H9 (cell line): Measurements from ENCODE around the gene CCDC3. TPM values are rescaled to one million over a fixed set of nuclear protein-coding genes. Genes with fewer than 3 reads are reported as not detected.

ENCODE experiments used
- DNase-seq: peaks from one replicate; pipeline ENCODE4 v3.0.0-alpha.2; 2017
- H2AFZ ChIP-seq: one replicate; pipeline ENCODE4 v1.6.1; 2013; ENCODE audit warnings: mild to moderate bottlenecking, low read length, control low read depth, moderate library complexity
- H2AK5ac ChIP-seq: 2 replicates; pipeline ENCODE4 v1.6.1; 2013; ENCODE audit warnings: low read length, control low read depth, mixed read lengths; ENCODE audit not compliant: insufficient read length
- H2BK120ac ChIP-seq: one replicate; pipeline ENCODE4 v1.6.1; 2013; ENCODE audit warnings: low read depth, mild to moderate bottlenecking, low read length, control low read depth, inconsistent platforms; ENCODE audit not compliant: poor library complexity, severe bottlenecking
- H2BK12ac ChIP-seq: 2 replicates; pipeline ENCODE4 v1.6.1; 2013; ENCODE audit warnings: low read length, control low read depth, mixed read lengths, low read depth; ENCODE audit not compliant: insufficient read length
- H2BK15ac ChIP-seq: 2 replicates; pipeline ENCODE4 v1.6.1; 2013; ENCODE audit warnings: low read depth, low read length, control low read depth
- H2BK20ac ChIP-seq: one replicate; pipeline ENCODE4 v1.6.1; 2013; ENCODE audit warnings: low read depth, mild to moderate bottlenecking, low read length, control low read depth, inconsistent platforms; ENCODE audit not compliant: poor library complexity, severe bottlenecking
- H2BK5ac ChIP-seq: 2 replicates; pipeline ENCODE4 v1.6.1; 2013; ENCODE audit warnings: low read length, control low read depth, mixed read lengths; ENCODE audit not compliant: insufficient read length
- H3K14ac ChIP-seq: 2 replicates; pipeline ENCODE4 v1.6.1; 2013; ENCODE audit warnings: low read length, control low read depth; ENCODE audit not compliant: insufficient read depth
- H3K18ac ChIP-seq: 2 replicates; pipeline ENCODE4 v1.6.1; 2013; ENCODE audit warnings: low read depth, mild to moderate bottlenecking, mixed read lengths, low read length, control low read depth; ENCODE audit not compliant: insufficient read length
- H3K23ac ChIP-seq: 2 replicates; pipeline ENCODE4 v1.6.1; 2013; ENCODE audit warnings: low read length, control low read depth, mixed read lengths, low read depth; ENCODE audit not compliant: insufficient read length
- H3K23me2 ChIP-seq: 2 replicates; pipeline ENCODE4 v1.6.1; 2013; ENCODE audit warnings: low read depth, mild to moderate bottlenecking, mixed read lengths, low read length, control low read depth; ENCODE audit not compliant: insufficient read length, poor library complexity, severe bottlenecking
- H3K27ac ChIP-seq: 2 replicates; pipeline ENCODE4 v1.5.1; 2013; ENCODE audit warnings: low read length, control low read depth, mixed read lengths, low read depth; ENCODE audit not compliant: insufficient read length
- H3K27me3 ChIP-seq: 2 replicates; pipeline ENCODE4 v1.6.1; 2013; ENCODE audit warnings: low read length, control low read depth, inconsistent platforms; ENCODE audit not compliant: insufficient read depth
- H3K4ac ChIP-seq: 2 replicates; pipeline ENCODE4 v1.6.1; 2013; ENCODE audit warnings: low read depth, mild to moderate bottlenecking, control low read depth, inconsistent platforms, low read length, moderate library complexity
- H3K4me1 ChIP-seq: 2 replicates; pipeline ENCODE4 v1.6.1; 2013; ENCODE audit warnings: low read length, control low read depth, inconsistent platforms; ENCODE audit not compliant: insufficient read depth
- H3K4me2 ChIP-seq: 2 replicates; pipeline ENCODE4 v1.6.1; 2013; ENCODE audit warnings: low read length, control low read depth, mixed read lengths; ENCODE audit not compliant: insufficient read length, insufficient read depth
- H3K56ac ChIP-seq: 2 replicates; pipeline ENCODE4 v1.6.1; 2013; ENCODE audit warnings: low read depth, mild to moderate bottlenecking, mixed read lengths, low read length, control low read depth; ENCODE audit not compliant: insufficient read length
- H3K79me1 ChIP-seq: 2 replicates; pipeline ENCODE4 v1.6.1; 2013; ENCODE audit warnings: low read depth, mild to moderate bottlenecking, moderate library complexity, low read length, control low read depth, inconsistent platforms; ENCODE audit not compliant: insufficient read depth, poor library complexity, severe bottlenecking
- H3K79me2 ChIP-seq: 2 replicates; pipeline ENCODE4 v1.6.1; 2013; ENCODE audit warnings: low read length, control low read depth, inconsistent platforms; ENCODE audit not compliant: insufficient read depth
- H3K9ac ChIP-seq: 2 replicates; pipeline ENCODE4 v1.6.1; 2013; ENCODE audit warnings: low read length, control low read depth, mixed read lengths; ENCODE audit not compliant: insufficient read length; ENCODE audit errors: extremely low read depth
- H3K9me3 ChIP-seq: one replicate; pipeline ENCODE4 v1.6.1; 2013; ENCODE audit warnings: low read depth, low read length, inconsistent platforms; ENCODE audit not compliant: control insufficient read depth
- H3T11ph ChIP-seq: one replicate; pipeline ENCODE4 v1.6.1; 2013; ENCODE audit warnings: mild to moderate bottlenecking, low read length, control low read depth, inconsistent platforms
- H4K20me1 ChIP-seq: one replicate; pipeline ENCODE4 v1.6.1; 2013; ENCODE audit not compliant: control insufficient read depth, insufficient read length, insufficient read depth
- H4K5ac ChIP-seq: 2 replicates; pipeline ENCODE4 v1.6.1; 2013; ENCODE audit warnings: low read depth, mild to moderate bottlenecking, mixed read lengths, low read length, control low read depth; ENCODE audit not compliant: insufficient read length
- H4K8ac ChIP-seq: replicated peaks from 2 replicates; pipeline ENCODE4 v1.6.1; 2013; ENCODE audit warnings: low read length, control low read depth, mixed read lengths, low read depth; ENCODE audit not compliant: insufficient read length
- H4K91ac ChIP-seq: 2 replicates; pipeline ENCODE4 v1.6.1; 2013; ENCODE audit warnings: low read depth, mild to moderate bottlenecking, moderate library complexity, mixed read lengths, low read length, control low read depth; ENCODE audit not compliant: insufficient read length
- H3K27ac Mint-ChIP-seq, 3 experiments: 2 replicates in 2 of 3; 3 replicates in 1 of 3; pipeline ENCODE4 v1.8.0; 2020 to 2021; ENCODE audit warnings: mixed read lengths in 3 of 3, mild to moderate bottlenecking in 1 of 3, moderate library complexity in 1 of 3
- H3K27me3 Mint-ChIP-seq: 2 replicates; pipeline ENCODE4 v1.8.0; 2021; ENCODE audit warnings: low read depth, mild to moderate bottlenecking, moderate library complexity, mixed read lengths
- H3K36me3 Mint-ChIP-seq, 3 experiments: 2 replicates in 2 of 3; 3 replicates in 1 of 3; pipeline ENCODE4 v1.8.0; 2020 to 2021; ENCODE audit warnings: low read depth in 3 of 3, mixed read lengths in 3 of 3; ENCODE audit not compliant: insufficient read depth in 1 of 3
- H3K4me1 Mint-ChIP-seq, 2 experiments: 2 replicates each; pipeline ENCODE4 v1.8.0; 2020; ENCODE audit warnings: mixed read lengths in 2 of 2
- H3K4me3 Mint-ChIP-seq, 2 experiments: 2 replicates in 1 of 2; 3 replicates in 1 of 2; pipeline ENCODE4 v1.8.0; 2020 to 2021; ENCODE audit warnings: mild to moderate bottlenecking in 2 of 2, mixed read lengths in 2 of 2, moderate library complexity in 1 of 2
- H3K9me3 Mint-ChIP-seq, 2 experiments: 2 replicates in 1 of 2; 3 replicates in 1 of 2; pipeline ENCODE4 v1.8.0; 2020; ENCODE audit warnings: mild to moderate bottlenecking in 2 of 2, mixed read lengths in 2 of 2, moderate library complexity in 1 of 2
- CTCF ChIP-seq: fragments of 200-600 bp; sonication (generic); conservative IDR thresholded peaks from 3 replicates; pipeline ENCODE4 v1.8.0; 2021; ENCODE audit warnings: antibody characterized with exemption, mild to moderate bottlenecking
- total RNA-seq: library from RNA; stranded (reverse); gene quantifications from 2 replicates; pipeline ENCODE4 v1.2.1, GENCODE V29; 2021

CCDC3 gene
- total RNA-seq, 1 experiment from 2014 or later, result 2.3 TPM

DNA sequence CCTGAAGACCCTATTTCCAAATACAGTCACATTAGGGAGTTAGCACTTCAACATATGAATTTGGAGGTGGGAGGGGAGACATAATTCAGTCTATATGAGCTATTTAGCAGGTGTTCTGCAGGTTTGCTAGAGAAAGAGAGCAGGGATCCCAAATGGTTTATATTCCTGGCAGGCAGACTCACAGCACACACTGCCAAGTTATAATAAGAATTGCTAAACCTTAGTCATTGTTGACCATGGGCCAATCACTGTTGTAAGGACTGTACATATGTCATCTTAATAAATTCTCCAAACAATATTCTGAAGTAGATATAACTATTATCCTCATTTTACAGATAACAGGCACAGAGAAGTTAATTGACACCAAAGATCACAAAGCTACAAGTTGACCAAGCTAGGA is 1.5 kb upstream of the CCDC3 start:
- Histone ChIP-seq H3K9me3 (no peaks in the 10 kb centered on the region), H3K56ac (no peak overlapping the region), H4K91ac (no peak overlapping the region), H2BK5ac (no peak overlapping the region), H4K5ac (no peak overlapping the region), H3K4ac (no peak overlapping the region), H3K79me1 (no peaks in the 10 kb centered on the region), H3K9ac (no peak overlapping the region), H2BK20ac (no peak overlapping the region), H3K18ac (no peak overlapping the region), H2BK12ac (no peak overlapping the region), H3K27me3 (peaks cover 13% of the 10 kb centered on the region; the same call in 1 of the 2 replicates), H2BK120ac (no peak overlapping the region), H2AK5ac (no peak overlapping the region), H2BK15ac (no peak overlapping the region), H3T11ph (no peak overlapping the region), H4K20me1 (no peaks in the 10 kb centered on the region), H3K4me1 (no peaks in the 10 kb centered on the region), H3K23ac (no peak overlapping the region), H3K23me2 (peaks cover 6% of the 10 kb centered on the region), H3K4me2 (no peak overlapping the region), H3K79me2 (no peaks in the 10 kb centered on the region), H3K14ac (no peak overlapping the region), H3K27ac (no peak overlapping the region), H4K8ac (no peak overlapping the region), H2AFZ (no peak overlapping the region)
- 0 out of 5 replicates have a peak overlapping the region, but pooled peaks have one; percentile 2 to 73 for H3K4me3 Mint-ChIP-seq
- no peak overlapping the region for H3K27ac Mint-ChIP-seq
- TF ChIP-seq CTCF, result no peak
- H3K9me3 Mint-ChIP-seq, result peaks cover 0 to 5% of the 10 kb centered on the region in 2 experiments; a peak in 2 of 5 replicates
- DNase-seq, result no peak
- H3K36me3 Mint-ChIP-seq, result no peaks in the 10 kb centered on the region; a peak in 1 of 7 replicates
- peaks cover 73% of the 10 kb centered on the region for H3K27me3 Mint-ChIP-seq
- peaks cover 9% of the 10 kb centered on the region in 2 experiments; a peak in 3 of 4 replicates for H3K4me1 Mint-ChIP-seq
